Esophagus (tissue), 2 donors: ENCODE results near the gene ST6GAL1. TPM values are rescaled to one million over a fixed set of nuclear protein-coding genes. Genes with fewer than 3 reads are reported as not detected.

Source experiments
- H3K27ac ChIP-seq, 2 donors: one replicate each; pipeline ENCODE4 v1.5.1; 2013; ENCODE audit warnings: low read depth in 2 of 2, mild to moderate bottlenecking in 2 of 2, inconsistent platforms in 1 of 2, low read length in 1 of 2, moderate library complexity in 1 of 2
- H3K27me3 ChIP-seq, 2 donors: one replicate each; pipeline ENCODE4 v1.6.1; 2013; ENCODE audit warnings: low read length in 2 of 2, control low read depth in 1 of 2, mild to moderate bottlenecking in 1 of 2; ENCODE audit not compliant: insufficient read depth in 2 of 2, control insufficient read depth in 1 of 2
- H3K36me3 ChIP-seq, 2 donors: one replicate each; pipeline ENCODE4 v1.6.1; 2013; ENCODE audit warnings: low read length in 1 of 2; ENCODE audit not compliant: control insufficient read depth in 2 of 2, insufficient read depth in 2 of 2
- H3K4me1 ChIP-seq, 2 donors: one replicate each; pipeline ENCODE4 v1.6.1; 2013; ENCODE audit warnings: low read length in 1 of 2; ENCODE audit not compliant: control insufficient read depth in 2 of 2, insufficient read depth in 2 of 2
- H3K4me3 ChIP-seq, 2 donors: one replicate each; pipeline ENCODE4 v1.5.1; 2013; ENCODE audit warnings: low read length in 2 of 2, mild to moderate bottlenecking in 2 of 2, low read depth in 1 of 2, moderate library complexity in 1 of 2
- H3K9me3 ChIP-seq, 2 donors: one replicate each; pipeline ENCODE4 v1.6.1; 2013; ENCODE audit warnings: mild to moderate bottlenecking in 2 of 2, low read depth in 1 of 2, low read length in 1 of 2, moderate library complexity in 1 of 2; ENCODE audit not compliant: control insufficient read depth in 2 of 2, insufficient read depth in 1 of 2
- WGBS, 2 donors: extraction: QIAGEN DNeasy Blood & Tissue Kit; methylation state at CpG; one replicate each; pipeline ENCODE4 v1.1.7; 2013; 5-methylcytosine and 5-hydroxymethylcytosine counted together
- polyA plus RNA-seq, 2 donors: library from polyadenylated mRNA; stranded (reverse); fragments of 200-250 nt; gene quantifications; one replicate each; pipeline ENCODE4 v1.2.3, GENCODE V29; 2013
- donor health status: healthy with polysubstance abuse.
- donor health status: Bipolar disorder and iron deficiency.

The ST6GAL1 gene
- polyA plus RNA-seq, 2 donors, result 2.0 to 3.0 TPM

GRCh38 chr3:187073581-187074098 is 143.3 kb downstream of the ST6GAL1 start:
- H3K27me3 ChIP-seq, result no peaks in the 10 kb centered on the region
- no peaks in the 10 kb centered on the region for H3K4me1 ChIP-seq
- no peak overlapping the region for H3K27ac ChIP-seq
- H3K4me3 ChIP-seq, result no peak overlapping the region
- no peaks in the 10 kb centered on the region for H3K9me3 ChIP-seq
- 89 to 95% methylated on average over 5 of the region's 5 CpGs for WGBS, 2 donors
- peaks cover 0 to 7% of the 10 kb centered on the region in 2 donors for H3K36me3 ChIP-seq

- H3K4me3 ChIP-seq, result no peak overlapping the region
- no peaks in the 10 kb centered on the region for H3K9me3 ChIP-seq
- no peaks in the 10 kb centered on the region for H3K27me3 ChIP-seq
- no peaks in the 10 kb centered on the region for H3K4me1 ChIP-seq
- H3K27ac ChIP-seq, result no peak overlapping the region
- peaks cover 0 to 7% of the 10 kb centered on the region in 2 donors for H3K36me3 ChIP-seq
Measured at GRCh38 chr3:187074846-187075245, 144.5 kb downstream of the ST6GAL1 start.

GRCh38 chr3:187076297-187076696 is 146.0 kb downstream of the ST6GAL1 start:
- 93 to 95% methylated on average over 6 of the region's 6 CpGs for WGBS, 2 donors
- no peaks in the 10 kb centered on the region for H3K4me1 ChIP-seq
- H3K4me3 ChIP-seq, result no peak overlapping the region
- H3K27me3 ChIP-seq, result no peaks in the 10 kb centered on the region
- no peak overlapping the region for H3K27ac ChIP-seq
- H3K36me3 ChIP-seq, result peaks cover 0 to 7% of the 10 kb centered on the region in 2 donors
- no peaks in the 10 kb centered on the region for H3K9me3 ChIP-seq

GRCh38 chr3:187077085-187077484 is 146.8 kb downstream of the ST6GAL1 start:
- no peak overlapping the region for H3K4me3 ChIP-seq
- H3K27me3 ChIP-seq, result no peaks in the 10 kb centered on the region
- no peaks in the 10 kb centered on the region for H3K4me1 ChIP-seq
- H3K36me3 ChIP-seq, result peaks cover 0 to 7% of the 10 kb centered on the region in 2 donors
- 89 to 93% methylated on average over 3 of the region's 3 CpGs for WGBS, 2 donors
- H3K27ac ChIP-seq, result no peak overlapping the region
- no peaks in the 10 kb centered on the region for H3K9me3 ChIP-seq

- H3K27ac ChIP-seq, result no peak overlapping the region
- H3K27me3 ChIP-seq, result no peaks in the 10 kb centered on the region
- 89 to 97% methylated on average over 5 of the region's 5 CpGs for WGBS, 2 donors
- no peak overlapping the region for H3K4me3 ChIP-seq
- H3K9me3 ChIP-seq, result no peaks in the 10 kb centered on the region
- peaks cover 0 to 4% of the 10 kb centered on the region in 2 donors for H3K36me3 ChIP-seq
- no peaks in the 10 kb centered on the region for H3K4me1 ChIP-seq
Measured at GRCh38 chr3:187077537-187077936, 147.2 kb downstream of the ST6GAL1 start.

GRCh38 chr3:187079090-187080022 is 149.0 kb downstream of the ST6GAL1 start:
- Histone ChIP-seq H3K27me3 (no peaks in the 10 kb centered on the region), H3K4me1 (no peaks in the 10 kb centered on the region), H3K9me3 (no peaks in the 10 kb centered on the region), H3K4me3 (no peak overlapping the region), H3K27ac (no peak overlapping the region), H3K36me3 (peaks cover 0 to 4% of the 10 kb centered on the region in 2 donors)
- 79 to 82% methylated on average over 8 of the region's 8 CpGs for WGBS, 2 donors

- Histone ChIP-seq H3K27me3 (no peaks in the 10 kb centered on the region), H3K36me3 (peaks cover 0 to 4% of the 10 kb centered on the region in 2 donors), H3K4me3 (no peak overlapping the region), H3K9me3 (no peaks in the 10 kb centered on the region), H3K27ac (no peak overlapping the region), H3K4me1 (no peaks in the 10 kb centered on the region)
- 91 to 93% methylated on average over 13 of the region's 13 CpGs for WGBS, 2 donors
Measured at GRCh38 chr3:187080799-187081450, 150.6 kb downstream of the ST6GAL1 start.

- WGBS, 2 donors, result 90 to 95% methylated on average over 6 of the region's 6 CpGs
- Histone ChIP-seq H3K4me1 (no peaks in the 10 kb centered on the region), H3K27ac (no peak overlapping the region), H3K36me3 (no peaks in the 10 kb centered on the region), H3K4me3 (no peak overlapping the region), H3K27me3 (no peaks in the 10 kb centered on the region), H3K9me3 (no peaks in the 10 kb centered on the region)
Measured at GRCh38 chr3:187082758-187083375, 152.5 kb downstream of the ST6GAL1 start.

- H3K9me3 ChIP-seq, result no peaks in the 10 kb centered on the region
- H3K36me3 ChIP-seq, result no peaks in the 10 kb centered on the region
- WGBS, 2 donors, result 60 to 65% methylated on average over 5 of the region's 5 CpGs
- H3K4me3 ChIP-seq, result no peak overlapping the region
- no peaks in the 10 kb centered on the region for H3K4me1 ChIP-seq
- H3K27ac ChIP-seq, result no peak overlapping the region
- H3K27me3 ChIP-seq, result no peaks in the 10 kb centered on the region
Measured at GRCh38 chr3:187084126-187084525, 153.8 kb downstream of the ST6GAL1 start.
